CD4-positive, alpha-beta T cell treated with Interleukin-17A for 4 hours (primary cell): Measurements from ENCODE around the gene HOXC6.
"Not testable (repeated sequence)": the region's sequence is repeated elsewhere in the genome, so short reads cannot be mapped to it uniquely, and the experiment has no call there.

Experiments used
- DNase-seq: peaks from one replicate; pipeline ENCODE4 v3.0.0-alpha.2; 2020; ENCODE audit warnings: mixed read lengths

Gene HOXC6

DNA sequence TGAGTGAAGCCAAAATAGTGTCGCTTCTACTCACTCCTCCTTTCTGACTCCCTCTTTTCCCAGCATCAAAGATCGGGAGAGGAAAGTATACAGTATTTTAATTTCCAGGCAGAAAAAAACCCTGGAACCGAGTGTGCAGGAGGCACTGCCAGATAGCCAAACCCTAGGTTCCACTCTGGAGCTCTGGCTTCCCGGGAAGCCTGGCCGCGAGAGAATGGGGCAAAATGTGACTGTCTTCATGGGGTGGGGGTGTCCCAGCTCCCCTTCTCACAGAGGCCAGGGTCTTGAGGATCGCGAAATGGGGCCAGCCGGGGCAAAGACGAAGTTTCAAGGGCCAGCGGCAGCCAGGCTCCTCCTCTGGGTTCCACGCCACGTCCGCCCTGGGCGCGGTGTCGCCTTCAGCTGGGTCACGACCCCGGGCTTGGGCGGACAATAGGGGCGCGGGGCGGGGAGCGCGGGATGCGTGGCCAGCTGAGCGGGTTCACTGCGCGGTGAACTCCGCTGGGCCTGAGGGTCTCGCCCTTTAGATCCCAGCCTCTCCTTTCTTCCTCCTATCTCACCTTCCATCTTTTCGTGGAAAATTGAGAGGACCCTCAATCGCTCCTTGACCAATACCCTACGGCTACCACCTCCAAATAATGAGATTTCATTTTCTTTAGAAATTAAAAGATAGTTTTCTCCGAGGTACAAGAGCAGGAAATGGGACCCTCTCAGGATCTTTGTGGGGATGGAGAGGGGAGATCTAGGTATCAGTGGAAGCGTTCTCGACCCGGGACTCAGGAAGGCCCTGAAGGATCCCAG is 32.1 kb downstream of the HOXC6 start:
- DNase-seq = no peak

DNA sequence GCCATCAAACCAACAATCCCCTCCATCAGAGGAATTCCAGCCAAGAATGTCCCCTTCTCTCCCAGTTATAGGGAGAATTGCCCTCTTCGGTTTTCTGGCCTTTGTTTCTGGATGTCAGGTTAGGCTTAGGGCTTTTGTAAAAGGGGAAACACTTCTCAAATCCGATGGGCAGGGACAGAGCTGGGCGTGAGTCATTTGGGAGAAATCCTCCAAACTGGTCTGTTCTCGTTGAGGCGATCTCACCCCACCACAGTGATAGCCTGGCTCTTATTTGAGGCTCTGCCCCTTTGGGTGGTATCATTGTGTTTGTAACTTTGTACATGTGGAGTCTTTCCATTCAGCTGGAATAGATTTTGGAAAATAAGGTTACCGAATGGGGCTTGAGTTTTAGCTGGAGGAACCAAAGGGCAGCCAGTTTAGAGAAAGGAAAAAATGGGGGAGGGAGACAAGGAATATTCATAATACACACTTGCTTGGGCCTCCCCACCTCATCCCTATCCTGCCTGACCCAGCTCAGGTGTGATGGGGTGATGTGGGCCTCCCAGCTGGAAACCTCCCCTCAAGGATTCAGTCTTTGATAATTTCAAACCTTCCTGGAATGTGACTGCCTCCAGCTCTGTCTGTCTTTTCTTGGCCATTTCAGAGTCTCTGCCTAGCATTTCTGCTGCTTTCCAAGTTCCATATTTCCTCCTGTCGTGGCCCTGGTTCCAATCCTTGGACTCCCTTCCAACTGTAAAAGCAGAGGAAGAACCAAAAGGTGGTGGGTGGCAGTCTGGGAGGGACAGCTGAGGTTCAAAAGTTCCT is 32.9 kb downstream of the HOXC6 start:
- DNase-seq = no peak

DNA sequence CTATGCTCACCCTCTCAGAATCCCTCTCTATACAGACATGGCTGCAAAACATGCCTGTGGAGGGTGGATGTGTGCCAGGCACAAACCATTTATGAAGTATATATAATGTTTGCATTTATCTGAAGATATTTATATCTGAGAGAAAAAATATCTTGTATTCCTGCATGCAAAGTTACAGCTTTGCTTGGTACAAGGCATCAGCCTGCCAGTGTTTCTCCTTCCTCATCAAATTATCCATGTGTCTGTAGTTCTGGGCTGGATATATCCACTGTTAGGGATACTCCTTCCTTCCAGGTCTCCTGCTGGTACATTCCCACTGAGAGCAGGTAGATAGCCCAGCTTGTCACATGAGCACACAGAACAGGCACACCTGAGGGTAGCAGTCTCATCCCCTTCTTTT is 37.4 kb downstream of the HOXC6 start:
- no peak for DNase-seq

DNA sequence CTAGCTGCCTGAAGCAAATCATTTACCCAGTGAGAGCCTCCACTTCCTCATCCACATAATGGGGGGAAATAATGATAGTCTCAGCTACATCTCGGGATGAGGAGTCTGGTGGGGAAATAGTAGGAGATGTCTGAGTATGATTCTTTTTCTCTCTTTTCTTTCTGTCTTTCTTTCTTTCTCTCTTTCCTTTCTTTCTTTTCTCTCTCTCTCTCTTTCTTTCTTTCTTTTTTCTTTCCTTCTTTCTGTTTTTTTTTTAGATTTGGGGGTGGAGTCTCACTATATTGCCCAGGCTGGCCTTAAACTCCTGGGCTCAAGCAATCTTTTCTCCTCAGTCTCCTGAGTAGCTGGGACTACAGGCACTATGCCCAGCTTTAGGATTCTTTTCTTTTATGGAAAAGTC is 38.2 kb downstream of the HOXC6 start:
- DNase-seq = no peak

DNA sequence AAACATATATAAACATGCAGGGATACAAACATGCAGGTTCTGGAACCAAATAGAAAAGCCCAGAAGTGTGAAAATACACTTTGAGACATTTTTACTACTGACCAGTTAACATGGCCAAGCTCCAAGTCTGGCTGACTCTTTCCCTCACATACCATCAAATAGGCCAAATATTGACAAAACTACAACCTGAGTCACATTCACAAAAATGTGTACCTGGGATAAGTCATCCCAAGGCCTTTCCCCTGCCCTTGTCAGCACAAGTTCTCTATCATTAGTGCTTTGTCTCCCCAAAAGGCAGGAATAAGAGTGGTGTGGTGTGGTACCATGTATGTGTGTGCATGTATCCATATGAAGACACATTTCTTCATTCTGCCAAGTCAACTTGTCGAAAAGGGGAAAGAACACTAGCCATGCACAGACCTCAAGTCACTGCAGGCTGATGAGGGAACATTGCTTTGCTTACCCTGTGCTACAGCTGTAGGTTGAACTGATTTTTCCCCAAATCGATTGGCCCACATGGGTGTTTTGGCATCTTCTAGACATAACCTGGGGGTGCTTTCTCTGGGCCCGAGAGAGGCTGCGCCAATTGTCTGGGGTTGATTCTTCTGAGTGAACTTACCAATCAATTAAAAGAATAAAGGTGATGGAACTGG is 40.3 kb downstream of the HOXC6 start:
- no peak for DNase-seq

DNA sequence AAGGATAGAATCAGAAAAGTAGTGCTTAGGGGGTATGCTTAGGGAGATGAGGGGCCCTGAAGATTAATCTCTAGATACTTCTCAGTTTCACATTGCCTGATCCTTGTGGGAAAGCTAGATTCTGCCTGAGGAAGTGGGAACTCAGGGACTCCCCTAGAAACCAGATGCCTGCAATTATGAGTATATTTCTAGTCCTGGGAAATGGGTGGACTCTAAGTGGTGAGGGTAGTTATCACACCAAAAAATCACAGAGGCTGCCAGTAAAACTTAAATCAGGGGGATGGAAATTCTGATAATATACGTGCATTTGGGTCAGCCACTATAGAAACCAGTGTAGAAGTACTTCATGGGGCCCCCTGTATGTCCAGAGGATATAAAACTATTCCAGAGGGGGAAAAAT is 43.7 kb downstream of the HOXC6 start:
- DNase-seq = no peak

DNA sequence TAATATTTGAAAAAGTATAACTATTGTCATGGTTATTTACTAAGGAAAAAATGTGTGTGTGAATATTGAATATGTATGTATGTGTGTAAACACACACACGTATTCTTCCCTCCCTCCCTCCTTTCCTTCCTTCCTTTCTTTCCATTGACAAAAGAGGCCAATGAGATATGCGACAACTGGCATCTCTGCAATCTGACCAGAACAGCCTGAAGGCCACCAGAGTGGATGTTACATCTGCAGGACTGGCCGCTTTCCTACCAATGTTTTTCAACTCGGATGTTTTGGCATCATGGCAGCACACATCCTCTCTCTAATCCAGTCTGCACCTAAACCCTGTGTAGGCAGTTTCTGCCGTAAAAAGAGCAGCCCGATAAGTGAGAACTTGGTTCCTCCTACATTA is 46.1 kb downstream of the HOXC6 start:
- no peak for DNase-seq

DNA sequence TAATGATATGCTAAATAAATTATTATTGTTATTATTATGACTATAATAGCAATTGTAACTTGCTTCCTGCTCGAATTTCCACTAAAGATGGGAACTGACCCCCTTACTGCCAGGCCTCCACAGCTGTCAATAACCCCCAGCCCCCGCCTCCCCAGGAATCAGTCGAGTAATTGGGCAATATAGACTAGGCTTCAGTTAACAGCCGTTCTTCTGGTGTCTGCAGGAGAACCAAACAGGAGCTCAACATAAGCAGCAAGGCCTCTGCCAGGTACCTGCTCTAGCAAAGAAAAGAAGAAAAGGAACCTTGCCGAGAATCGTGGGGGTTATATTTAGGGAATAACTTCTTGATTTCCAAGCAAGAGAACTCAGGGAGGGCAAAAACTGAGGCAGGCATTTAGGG is 47.2 kb downstream of the HOXC6 start:
- no peak for DNase-seq

DNA sequence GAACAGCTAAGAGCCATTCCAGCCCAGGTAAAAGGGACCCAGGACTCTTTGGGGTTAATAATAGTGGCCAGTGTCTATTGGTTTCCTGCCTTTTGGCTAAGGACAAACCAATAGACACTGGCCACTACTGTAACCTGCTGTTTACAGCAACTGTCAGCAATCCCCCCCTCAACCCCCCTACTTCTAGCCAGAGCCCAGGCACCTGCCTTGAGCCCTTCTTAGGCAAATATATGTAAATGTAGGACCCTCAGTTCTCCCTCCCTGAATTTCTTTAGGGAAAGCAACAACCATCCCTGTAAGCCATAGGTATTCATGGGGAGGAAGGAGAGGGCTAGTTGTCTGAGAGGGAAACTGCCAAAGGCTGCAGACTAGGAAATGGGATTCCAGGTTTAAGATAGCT is 47.7 kb downstream of the HOXC6 start:
- no peak for DNase-seq

DNA sequence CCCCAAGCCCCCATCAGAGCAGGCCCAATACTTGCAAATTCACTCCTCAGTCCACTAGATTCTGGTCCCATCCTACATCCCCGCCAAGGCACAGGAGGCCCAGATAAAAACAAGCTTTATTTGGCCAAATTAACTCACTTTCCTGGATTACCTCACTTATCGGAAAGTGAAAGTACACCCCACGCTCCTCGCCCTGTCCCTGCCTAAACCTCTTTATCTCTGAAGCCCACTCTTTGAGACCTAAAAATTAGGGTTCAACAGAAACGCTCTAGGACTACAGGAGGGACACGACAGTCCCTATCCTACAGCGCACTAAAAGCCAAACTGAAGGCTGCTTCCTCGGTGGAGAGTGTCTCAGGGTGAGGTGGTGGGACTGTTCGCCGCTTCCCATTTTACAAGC is 49.6 kb downstream of the HOXC6 start:
- DNase-seq = not testable (repeated sequence)

DNA sequence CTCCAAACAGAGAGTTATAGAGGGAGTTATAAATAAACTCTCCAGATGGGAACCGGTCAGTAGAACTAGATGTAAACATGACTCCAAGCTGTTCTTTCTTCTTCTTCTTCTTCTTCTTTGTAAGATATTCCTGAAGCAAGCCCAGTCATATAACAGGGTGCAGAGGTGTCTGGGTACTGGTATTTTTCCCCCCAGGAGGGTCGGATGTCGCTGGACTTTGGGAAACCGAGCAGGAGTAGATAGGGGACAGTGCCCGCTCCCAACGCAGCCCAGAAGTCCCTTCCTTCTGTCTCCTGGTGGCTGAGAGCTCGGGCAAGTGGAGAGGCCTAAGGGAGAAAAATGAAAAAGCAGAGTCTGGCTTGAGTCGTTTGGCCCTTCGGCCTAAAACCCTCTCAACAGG is 50.9 kb downstream of the HOXC6 start:
- not testable (repeated sequence) for DNase-seq
